ENCODE measurements around the gene USP9X. TPM values are rescaled to one million over a fixed set of nuclear protein-coding genes. Genes with fewer than 3 reads are reported as not detected.

Gene USP9X
- total RNA-seq, 1 experiment from 2014 or later, result 163 TPM

DNA sequence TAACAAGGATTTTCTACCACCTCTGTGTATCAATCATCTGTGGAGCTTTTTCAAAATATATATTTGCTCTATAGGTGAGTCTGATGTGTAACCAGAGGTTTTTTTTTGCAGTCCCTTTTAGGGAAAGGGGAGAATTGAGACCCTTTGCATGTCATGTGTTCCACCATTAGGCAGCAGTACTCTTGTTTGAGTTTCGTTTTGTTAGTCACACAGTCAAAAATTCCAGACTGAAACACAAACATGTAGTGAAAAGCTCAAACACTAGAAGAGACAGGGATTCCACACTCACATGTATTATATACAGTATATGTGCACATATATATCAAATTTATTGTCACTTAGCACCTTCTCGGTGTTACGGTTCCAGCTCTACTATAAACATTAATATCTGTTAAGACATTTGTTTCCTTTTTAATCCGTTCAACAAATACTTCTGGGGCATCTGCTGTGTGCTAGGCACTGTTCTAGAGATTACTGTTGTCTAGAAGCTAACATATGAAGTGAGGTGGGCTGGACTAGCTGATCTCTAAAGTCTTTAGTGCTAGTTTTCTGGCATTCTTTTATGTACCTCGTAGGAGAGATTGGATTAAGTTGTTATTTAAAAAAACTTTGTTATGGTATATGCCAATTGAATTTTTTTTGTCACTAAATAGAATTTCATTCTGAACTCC lies 5.5 kb downstream of the USP9X start:
- ATAC-seq, result no peak
- no peak for DNase-seq (ENCODE audit: low spot score)
- Mint-ChIP-seq H3K36me3 (peaks cover 29% of the 10 kb centered on the region), H3K9me3 (no peaks in the 10 kb centered on the region), H3K4me3 (peak overlapping the region; percentile 93), H3K27ac (no peak overlapping the region), H3K27me3 (ENCODE audit: low read depth) (no peaks in the 10 kb centered on the region), H3K4me1 (peaks cover 62% of the 10 kb centered on the region)
- TF ChIP-seq ZNF423 (CRISPR knock-in tag; IDR thresholded peaks at IDR 0.05), result no peak
- TF ChIP-seq ZNF138 (CRISPR knock-in tag; conservative IDR thresholded peaks at IDR 0.05), result no peak
- no peak for TF ChIP-seq TEAD1 (CRISPR knock-in tag; IDR thresholded peaks at IDR 0.05)
- no peak for TF ChIP-seq NR1H2 (CRISPR knock-in tag; IDR thresholded peaks at IDR 0.05)
- TF ChIP-seq, protein P1, sequence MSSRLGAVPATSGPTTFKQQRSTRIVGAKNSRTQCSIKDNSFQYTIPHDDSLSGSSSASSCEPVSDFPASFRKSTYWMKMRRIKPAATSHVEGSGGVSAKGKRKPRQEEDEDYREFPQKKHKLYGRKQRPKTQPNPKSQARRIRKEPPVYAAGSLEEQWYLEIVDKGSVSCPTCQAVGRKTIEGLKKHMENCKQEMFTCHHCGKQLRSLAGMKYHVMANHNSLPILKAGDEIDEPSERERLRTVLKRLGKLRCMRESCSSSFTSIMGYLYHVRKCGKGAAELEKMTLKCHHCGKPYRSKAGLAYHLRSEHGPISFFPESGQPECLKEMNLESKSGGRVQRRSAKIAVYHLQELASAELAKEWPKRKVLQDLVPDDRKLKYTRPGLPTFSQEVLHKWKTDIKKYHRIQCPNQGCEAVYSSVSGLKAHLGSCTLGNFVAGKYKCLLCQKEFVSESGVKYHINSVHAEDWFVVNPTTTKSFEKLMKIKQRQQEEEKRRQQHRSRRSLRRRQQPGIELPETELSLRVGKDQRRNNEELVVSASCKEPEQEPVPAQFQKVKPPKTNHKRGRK (CRISPR knock-in tag; IDR thresholded peaks at IDR 0.05; ENCODE audit: borderline replicate concordance), result no peak
- TF ChIP-seq OVOL2 (CRISPR knock-in tag; IDR thresholded peaks at IDR 0.05; ENCODE audit: borderline replicate concordance), result no peak
- no peak for TF ChIP-seq JAZF1 (CRISPR knock-in tag; IDR thresholded peaks at IDR 0.05)
- TF ChIP-seq RELA (CRISPR knock-in tag; IDR thresholded peaks at IDR 0.05; ENCODE audit: borderline replicate concordance), result no peak
- TF ChIP-seq, protein P2, sequence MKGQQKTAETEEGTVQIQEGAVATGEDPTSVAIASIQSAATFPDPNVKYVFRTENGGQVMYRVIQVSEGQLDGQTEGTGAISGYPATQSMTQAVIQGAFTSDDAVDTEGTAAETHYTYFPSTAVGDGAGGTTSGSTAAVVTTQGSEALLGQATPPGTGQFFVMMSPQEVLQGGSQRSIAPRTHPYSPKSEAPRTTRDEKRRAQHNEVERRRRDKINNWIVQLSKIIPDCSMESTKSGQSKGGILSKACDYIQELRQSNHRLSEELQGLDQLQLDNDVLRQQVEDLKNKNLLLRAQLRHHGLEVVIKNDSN (CRISPR knock-in tag; IDR thresholded peaks at IDR 0.05), result no peak
- TF ChIP-seq CREM (CRISPR knock-in tag; IDR thresholded peaks at IDR 0.05), result no peak
- TF ChIP-seq, protein P3, sequence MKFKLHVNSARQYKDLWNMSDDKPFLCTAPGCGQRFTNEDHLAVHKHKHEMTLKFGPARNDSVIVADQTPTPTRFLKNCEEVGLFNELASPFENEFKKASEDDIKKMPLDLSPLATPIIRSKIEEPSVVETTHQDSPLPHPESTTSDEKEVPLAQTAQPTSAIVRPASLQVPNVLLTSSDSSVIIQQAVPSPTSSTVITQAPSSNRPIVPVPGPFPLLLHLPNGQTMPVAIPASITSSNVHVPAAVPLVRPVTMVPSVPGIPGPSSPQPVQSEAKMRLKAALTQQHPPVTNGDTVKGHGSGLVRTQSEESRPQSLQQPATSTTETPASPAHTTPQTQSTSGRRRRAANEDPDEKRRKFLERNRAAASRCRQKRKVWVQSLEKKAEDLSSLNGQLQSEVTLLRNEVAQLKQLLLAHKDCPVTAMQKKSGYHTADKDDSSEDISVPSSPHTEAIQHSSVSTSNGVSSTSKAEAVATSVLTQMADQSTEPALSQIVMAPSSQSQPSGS (CRISPR knock-in tag; IDR thresholded peaks at IDR 0.05; ENCODE audit: borderline replicate concordance, low read depth), result no peak
- no peak for TF ChIP-seq GRHL2 (CRISPR knock-in tag; IDR thresholded peaks at IDR 0.05; ENCODE audit: insufficient replicate concordance, severe bottlenecking)
- TF ChIP-seq, protein P4, sequence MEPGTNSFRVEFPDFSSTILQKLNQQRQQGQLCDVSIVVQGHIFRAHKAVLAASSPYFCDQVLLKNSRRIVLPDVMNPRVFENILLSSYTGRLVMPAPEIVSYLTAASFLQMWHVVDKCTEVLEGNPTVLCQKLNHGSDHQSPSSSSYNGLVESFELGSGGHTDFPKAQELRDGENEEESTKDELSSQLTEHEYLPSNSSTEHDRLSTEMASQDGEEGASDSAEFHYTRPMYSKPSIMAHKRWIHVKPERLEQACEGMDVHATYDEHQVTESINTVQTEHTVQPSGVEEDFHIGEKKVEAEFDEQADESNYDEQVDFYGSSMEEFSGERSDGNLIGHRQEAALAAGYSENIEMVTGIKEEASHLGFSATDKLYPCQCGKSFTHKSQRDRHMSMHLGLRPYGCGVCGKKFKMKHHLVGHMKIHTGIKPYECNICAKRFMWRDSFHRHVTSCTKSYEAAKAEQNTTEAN (CRISPR knock-in tag; IDR thresholded peaks at IDR 0.05), result no peak
- no peak for TF ChIP-seq JUN (CRISPR knock-in tag; IDR thresholded peaks at IDR 0.05)
- TF ChIP-seq, protein P5, sequence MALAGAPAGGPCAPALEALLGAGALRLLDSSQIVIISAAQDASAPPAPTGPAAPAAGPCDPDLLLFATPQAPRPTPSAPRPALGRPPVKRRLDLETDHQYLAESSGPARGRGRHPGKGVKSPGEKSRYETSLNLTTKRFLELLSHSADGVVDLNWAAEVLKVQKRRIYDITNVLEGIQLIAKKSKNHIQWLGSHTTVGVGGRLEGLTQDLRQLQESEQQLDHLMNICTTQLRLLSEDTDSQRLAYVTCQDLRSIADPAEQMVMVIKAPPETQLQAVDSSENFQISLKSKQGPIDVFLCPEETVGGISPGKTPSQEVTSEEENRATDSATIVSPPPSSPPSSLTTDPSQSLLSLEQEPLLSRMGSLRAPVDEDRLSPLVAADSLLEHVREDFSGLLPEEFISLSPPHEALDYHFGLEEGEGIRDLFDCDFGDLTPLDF (CRISPR knock-in tag; IDR thresholded peaks at IDR 0.05), result no peak
- CTCF ChIA-PET, result interaction anchor here (0.8 kb wide), 1 partner anchor 25 kb away, joined by 5 read pairs; no protein-coding TSS in a partner anchor
- POLR2A ChIA-PET, result no interaction called here

DNA sequence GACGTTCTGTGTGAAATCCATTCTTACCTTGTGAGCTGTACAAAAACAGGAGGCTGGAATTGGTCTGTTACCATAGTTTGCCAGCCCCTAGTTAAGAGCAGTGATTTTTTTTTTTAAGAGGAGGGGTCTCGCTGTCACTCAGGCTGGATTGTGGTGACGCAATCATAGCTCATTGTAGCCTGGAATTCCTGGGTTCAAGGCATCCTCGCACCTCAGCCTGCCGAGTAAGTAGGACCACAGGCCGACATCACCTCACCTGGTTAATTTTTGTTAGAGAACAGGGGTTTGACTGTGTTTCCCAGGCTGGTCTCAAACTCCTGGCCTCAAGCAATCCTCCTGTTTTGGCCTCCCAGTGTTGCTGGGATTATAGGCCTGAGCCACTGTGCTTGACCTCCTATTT lies 7.5 kb downstream of the USP9X start:
- peaks cover 77% of the 10 kb centered on the region for H3K4me1 Mint-ChIP-seq
- peaks cover 19% of the 10 kb centered on the region for H3K36me3 Mint-ChIP-seq
- ChIA-PET CTCF (no interaction called here), POLR2A (no interaction called here)
- no peaks in the 10 kb centered on the region for H3K27me3 Mint-ChIP-seq (ENCODE audit: low read depth)
- H3K27ac Mint-ChIP-seq, result no peak overlapping the region
- ATAC-seq (no peak), DNase-seq (ENCODE audit: low spot score) (no peak)
- H3K4me3 Mint-ChIP-seq, result peak overlapping the region; percentile 37
- no peaks in the 10 kb centered on the region for H3K9me3 Mint-ChIP-seq
- TF ChIP-seq ETV6 (CRISPR knock-in tag; IDR thresholded peaks at IDR 0.05) (no peak), NFATC4 (CRISPR knock-in tag; IDR thresholded peaks at IDR 0.05) (no peak), HMGA2 (CRISPR knock-in tag; IDR thresholded peaks at IDR 0.05) (no peak), ZBTB21 (CRISPR knock-in tag; IDR thresholded peaks at IDR 0.05; ENCODE audit: borderline replicate concordance) (no peak), MXD4 (CRISPR knock-in tag; IDR thresholded peaks at IDR 0.05; ENCODE audit: borderline replicate concordance) (no peak), CREB1 (CRISPR knock-in tag; IDR thresholded peaks at IDR 0.05) (no peak)
- TF ChIP-seq, protein P6, sequence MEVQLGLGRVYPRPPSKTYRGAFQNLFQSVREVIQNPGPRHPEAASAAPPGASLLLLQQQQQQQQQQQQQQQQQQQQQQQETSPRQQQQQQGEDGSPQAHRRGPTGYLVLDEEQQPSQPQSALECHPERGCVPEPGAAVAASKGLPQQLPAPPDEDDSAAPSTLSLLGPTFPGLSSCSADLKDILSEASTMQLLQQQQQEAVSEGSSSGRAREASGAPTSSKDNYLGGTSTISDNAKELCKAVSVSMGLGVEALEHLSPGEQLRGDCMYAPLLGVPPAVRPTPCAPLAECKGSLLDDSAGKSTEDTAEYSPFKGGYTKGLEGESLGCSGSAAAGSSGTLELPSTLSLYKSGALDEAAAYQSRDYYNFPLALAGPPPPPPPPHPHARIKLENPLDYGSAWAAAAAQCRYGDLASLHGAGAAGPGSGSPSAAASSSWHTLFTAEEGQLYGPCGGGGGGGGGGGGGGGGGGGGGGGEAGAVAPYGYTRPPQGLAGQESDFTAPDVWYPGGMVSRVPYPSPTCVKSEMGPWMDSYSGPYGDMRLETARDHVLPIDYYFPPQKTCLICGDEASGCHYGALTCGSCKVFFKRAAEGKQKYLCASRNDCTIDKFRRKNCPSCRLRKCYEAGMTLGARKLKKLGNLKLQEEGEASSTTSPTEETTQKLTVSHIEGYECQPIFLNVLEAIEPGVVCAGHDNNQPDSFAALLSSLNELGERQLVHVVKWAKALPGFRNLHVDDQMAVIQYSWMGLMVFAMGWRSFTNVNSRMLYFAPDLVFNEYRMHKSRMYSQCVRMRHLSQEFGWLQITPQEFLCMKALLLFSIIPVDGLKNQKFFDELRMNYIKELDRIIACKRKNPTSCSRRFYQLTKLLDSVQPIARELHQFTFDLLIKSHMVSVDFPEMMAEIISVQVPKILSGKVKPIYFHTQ (CRISPR knock-in tag; IDR thresholded peaks at IDR 0.05), result no peak
- TF ChIP-seq, protein P7, sequence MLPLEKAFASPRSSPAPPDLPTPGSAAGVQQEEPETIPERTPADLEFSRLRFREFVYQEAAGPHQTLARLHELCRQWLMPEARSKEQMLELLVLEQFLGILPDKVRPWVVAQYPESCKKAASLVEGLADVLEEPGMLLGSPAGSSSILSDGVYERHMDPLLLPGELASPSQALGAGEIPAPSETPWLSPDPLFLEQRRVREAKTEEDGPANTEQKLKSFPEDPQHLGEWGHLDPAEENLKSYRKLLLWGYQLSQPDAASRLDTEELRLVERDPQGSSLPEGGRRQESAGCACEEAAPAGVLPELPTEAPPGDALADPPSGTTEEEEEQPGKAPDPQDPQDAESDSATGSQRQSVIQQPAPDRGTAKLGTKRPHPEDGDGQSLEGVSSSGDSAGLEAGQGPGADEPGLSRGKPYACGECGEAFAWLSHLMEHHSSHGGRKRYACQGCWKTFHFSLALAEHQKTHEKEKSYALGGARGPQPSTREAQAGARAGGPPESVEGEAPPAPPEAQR (CRISPR knock-in tag; IDR thresholded peaks at IDR 0.05), result no peak
- TF ChIP-seq, protein P8, sequence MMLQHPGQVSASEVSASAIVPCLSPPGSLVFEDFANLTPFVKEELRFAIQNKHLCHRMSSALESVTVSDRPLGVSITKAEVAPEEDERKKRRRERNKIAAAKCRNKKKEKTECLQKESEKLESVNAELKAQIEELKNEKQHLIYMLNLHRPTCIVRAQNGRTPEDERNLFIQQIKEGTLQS (CRISPR knock-in tag; conservative IDR thresholded peaks at IDR 0.05), result no peak
